GM13976 (cell line): ENCODE measurements around the gene ST3GAL2.

Experiments
- DNase-seq: peaks from one replicate; pipeline ENCODE4 v3.0.0; 2012; ENCODE audit warnings: low spot score
- CTCF ChIP-seq: IDR thresholded peaks from 2 replicates; pipeline ENCODE4 v1.5.1; 2012; ENCODE audit warnings: borderline replicate concordance, mild to moderate bottlenecking; ENCODE audit not compliant: insufficient read depth; ENCODE audit errors: extremely low read depth, missing control alignments, control extremely low read depth
- in situ Hi-C: fragments of 300-500 bp; cut with MboI; formaldehyde crosslinking; loops from one replicate; pipeline ENCODE4 v1.12.0; 2022; ENCODE audit warnings: low sequenced_read_pairs, mixed read lengths, inconsistent platforms; ENCODE audit not compliant: unreplicated experiment

The ST3GAL2 gene

GRCh38 chr16:70438969-70439862, at the start of gene ST3GAL2:
ST3GAL2 (minus strand) TSS chr16:70439100; CDS start chr16:70398530, 40,570 bp downstream.
- TF ChIP-seq CTCF = no peak
- DNase-seq = peak; percentile 97
- in situ Hi-C loops = no loop called here

- in situ Hi-C loops = no loop called here
- DNase-seq = no peak
- TF ChIP-seq CTCF = no peak
These were observed 46.0 kb upstream of the ST3GAL2 start for GRCh38 chr16:70484867-70485266.

- peak; percentile 59 for DNase-seq
- TF ChIP-seq CTCF = no peak
- in situ Hi-C loops = no loop called here
These were observed 44.5 kb upstream of the ST3GAL2 start for GRCh38 chr16:70483426-70483825.

- in situ Hi-C loops = no loop called here
- no peak for TF ChIP-seq CTCF
These were observed 43.7 kb upstream of the ST3GAL2 start for GRCh38 chr16:70482624-70483023.

GRCh38 chr16:70481929-70482536, 43.1 kb upstream of the ST3GAL2 start:
- no peak for TF ChIP-seq CTCF
- in situ Hi-C loops = no loop called here
- no peak for DNase-seq

More at GRCh38 chr16:70482624-70483023, 43.7 kb upstream of the ST3GAL2 start:
- DNase-seq = no peak

- in situ Hi-C loops = no loop called here
- TF ChIP-seq CTCF = no peak
- DNase-seq = no peak
These were observed 41.5 kb upstream of the ST3GAL2 start for GRCh38 chr16:70480127-70481105.
